OCI-LY3 (cell line): Measurements from ENCODE around the gene SGCA.
A peak's percentile ranks its signal among the peaks of the same experiment; 100 is the strongest.

ENCODE experiments used
- H2AFZ ChIP-seq: fragments of 200-600, 300-600 bp; shearing (Covaris generic); 2 replicates; pipeline ENCODE4 v1.6.0; 2014; ENCODE audit warnings: antibody characterized with exemption, low read depth, low read length
- H3K27ac ChIP-seq: fragments of 200-600, 300-600 bp; sonication (generic); 2 replicates; pipeline ENCODE4 v1.5.1; 2014; ENCODE audit warnings: mild to moderate bottlenecking, low read length, moderate library complexity, mixed read lengths
- H3K27me3 ChIP-seq: fragments of 200-600, 300-600 bp; sonication (generic); 2 replicates; pipeline ENCODE4 v1.6.1; 2014; ENCODE audit warnings: low read depth, low read length, mixed read lengths
- H3K36me3 ChIP-seq: fragments of 200-600, 300-600 bp; sonication (generic); replicated peaks from 2 replicates; pipeline ENCODE3; 2014; ENCODE audit warnings: low read depth, low read length, mixed read lengths
- H3K4me1 ChIP-seq: fragments of 300-600, 200-600 bp; sonication (generic); 2 replicates; pipeline ENCODE4 v1.6.1; 2014; ENCODE audit warnings: low read length, mixed read lengths
- H3K4me2 ChIP-seq: fragments of 200-600, 300-600 bp; sonication (generic); 2 replicates; pipeline ENCODE4 v1.6.1; 2014; ENCODE audit warnings: low read length, mixed read lengths
- H3K4me3 ChIP-seq: fragments of 300-600, 200-600 bp; sonication (generic); 2 replicates; pipeline ENCODE4 v1.5.1; 2014; ENCODE audit warnings: antibody characterized with exemption, mild to moderate bottlenecking, low read length, moderate library complexity
- H3K79me2 ChIP-seq: fragments of 300-600, 200-600 bp; shearing (Covaris generic); 2 replicates; pipeline ENCODE4 v1.6.1; 2014; ENCODE audit warnings: mild to moderate bottlenecking, low read length, mixed read lengths
- H3K9ac ChIP-seq: fragments of 300-600, 200-600 bp; shearing (Covaris generic); 2 replicates; pipeline ENCODE4 v1.6.0; 2014; ENCODE audit warnings: mild to moderate bottlenecking, low read length, moderate library complexity
- H3K9me3 ChIP-seq: fragments of 200-600, 300-600 bp; shearing (Covaris generic); 2 replicates; pipeline ENCODE4 v1.6.1; 2014; ENCODE audit warnings: low read length, mixed read lengths; ENCODE audit not compliant: insufficient read depth
- H4K20me1 ChIP-seq: fragments of 200-600, 300-600 bp; sonication (generic); 2 replicates; pipeline ENCODE4 v1.6.1; 2016; ENCODE audit warnings: low read length, mixed read lengths; ENCODE audit not compliant: insufficient read depth
- CTCF ChIP-seq: fragments of 200-600, 300-600 bp; sonication (generic); IDR thresholded peaks from 2 replicates; pipeline ENCODE4 v1.5.1; 2014; ENCODE audit warnings: antibody characterized with exemption, low read length, low read depth
- EZH2phosphoT487 ChIP-seq: fragments of 200-600 bp; shearing (Covaris generic); IDR thresholded peaks from 2 replicates; pipeline ENCODE4 v1.6.1; 2018; ENCODE audit warnings: antibody characterized with exemption, mixed run types, low read depth

SGCA gene

GRCh38 chr17:50182783-50183420, 17.1 kb downstream of the SGCA start:
- peaks cover 26% of the 10 kb centered on the region for H3K36me3 ChIP-seq
- no peaks in the 10 kb centered on the region for H3K9me3 ChIP-seq
- H3K4me2 ChIP-seq: no peak overlapping the region
- no peak overlapping the region for H3K9ac ChIP-seq
- no peaks in the 10 kb centered on the region for H3K27me3 ChIP-seq
- no peak overlapping the region for H2AFZ ChIP-seq
- no peak for TF ChIP-seq CTCF
- no peak for TF ChIP-seq EZH2phosphoT487
- H3K27ac ChIP-seq: no peak overlapping the region
- no peaks in the 10 kb centered on the region for H4K20me1 ChIP-seq
- no peaks in the 10 kb centered on the region for H3K79me2 ChIP-seq
- no peak overlapping the region for H3K4me3 ChIP-seq
- peaks cover 44% of the 10 kb centered on the region for H3K4me1 ChIP-seq

- H3K9ac ChIP-seq: no peak overlapping the region; the same call in 1 of the 2 replicates
- H3K9me3 ChIP-seq: no peaks in the 10 kb centered on the region
- H2AFZ ChIP-seq: no peak overlapping the region
- H3K79me2 ChIP-seq: no peaks in the 10 kb centered on the region
- TF ChIP-seq CTCF: no peak
- TF ChIP-seq EZH2phosphoT487: no peak
- H3K36me3 ChIP-seq: peaks cover 32% of the 10 kb centered on the region
- no peaks in the 10 kb centered on the region for H4K20me1 ChIP-seq
- no peaks in the 10 kb centered on the region for H3K27me3 ChIP-seq
- peaks cover 38% of the 10 kb centered on the region for H3K4me1 ChIP-seq
- H3K4me3 ChIP-seq: peak overlapping the region; percentile 55
- no peak overlapping the region for H3K27ac ChIP-seq
- H3K4me2 ChIP-seq: peak overlapping the region; percentile 86
These were observed 17.7 kb downstream of the SGCA start for GRCh38 chr17:50183421-50183994.

- Histone ChIP-seq H3K4me3 (peak overlapping the region; percentile 55), H3K9me3 (no peaks in the 10 kb centered on the region), H3K27me3 (no peaks in the 10 kb centered on the region), H2AFZ (no peak overlapping the region), H3K36me3 (peaks cover 37% of the 10 kb centered on the region), H3K4me1 (peaks cover 37% of the 10 kb centered on the region), H3K9ac (peak overlapping the region; percentile 28), H3K27ac (peak overlapping the region; percentile 31), H4K20me1 (no peaks in the 10 kb centered on the region), H3K4me2 (peak overlapping the region; percentile 86), H3K79me2 (no peaks in the 10 kb centered on the region)
- no peak for TF ChIP-seq CTCF
These were observed 18.3 kb downstream of the SGCA start for GRCh38 chr17:50184064-50184463.

GRCh38 chr17:50184611-50185398, 19.0 kb downstream of the SGCA start:
- Histone ChIP-seq H4K20me1 (no peaks in the 10 kb centered on the region), H3K9ac (peak overlapping the region; percentile 15; the same call in 1 of the 2 replicates), H3K4me2 (peak overlapping the region; percentile 86), H3K79me2 (no peaks in the 10 kb centered on the region; the same call in 1 of the 2 replicates), H3K27ac (peak overlapping the region; percentile 31; the same call in 1 of the 2 replicates), H3K4me3 (peak overlapping the region; percentile 50), H3K36me3 (peaks cover 44% of the 10 kb centered on the region), H3K4me1 (peaks cover 43% of the 10 kb centered on the region), H2AFZ (no peak overlapping the region), H3K9me3 (no peaks in the 10 kb centered on the region), H3K27me3 (no peaks in the 10 kb centered on the region)
- TF ChIP-seq CTCF (no peak), EZH2phosphoT487 (no peak)
